ENCODE results near the gene CCDC91.
"Not testable (repeated sequence)": the region's sequence is repeated elsewhere in the genome, so short reads cannot be mapped to it uniquely, and the experiment has no call there.

The CCDC91 gene

DNA sequence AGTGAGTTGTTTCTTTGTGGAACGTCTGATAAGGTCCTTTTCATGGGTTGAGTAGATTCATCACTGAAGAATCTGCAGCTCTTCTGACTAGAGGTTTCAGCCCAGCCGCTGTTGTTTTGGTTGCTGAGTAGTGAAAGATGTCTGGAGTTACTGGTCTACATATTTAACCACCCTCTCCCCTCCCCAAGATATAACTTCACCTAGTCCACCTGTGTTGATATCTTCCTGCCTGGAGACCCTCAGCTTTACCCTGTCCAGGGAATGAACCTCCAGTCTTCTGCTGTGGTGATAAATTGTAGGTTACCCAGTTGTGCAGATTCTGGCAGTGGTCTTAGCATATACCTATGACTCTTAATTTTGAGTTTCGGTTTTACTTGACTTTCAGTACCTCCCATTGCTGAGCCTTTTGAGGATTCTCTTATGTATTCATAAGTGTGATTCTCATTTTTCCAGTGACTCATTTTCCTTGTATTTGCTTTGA lies 62.9 kb downstream of the CCDC91 start:
- H3K9me3 ChIP-seq (ENCODE audit: control extremely low read depth in 1 of 5, control insufficient read depth in 4 of 5, insufficient read depth in 2 of 5, low read depth in 1 of 5, low read length in 4 of 5), result peaks cover 0 to 4% (median 0%) of the 10 kb centered on the region in 5 experiments
- no peaks in the 10 kb centered on the region for H3K27me3 ChIP-seq (replicated peaks in 2 of 5; ENCODE audit: control insufficient read depth in 4 of 5, insufficient read depth in 5 of 5, low read length in 4 of 5)
- no peak overlapping the region for H3K27ac ChIP-seq (ENCODE audit: insufficient read depth in 1 of 2, low read depth in 1 of 2, low read length in 2 of 2, poor library complexity in 1 of 2, severe bottlenecking in 2 of 2)
- DNase-seq, result no peak
- POLR2A ChIA-PET, result no interaction called here
- no peaks in the 10 kb centered on the region for H3K36me3 ChIP-seq (ENCODE audit: control insufficient read depth in 4 of 4, insufficient read depth in 4 of 4, low read length in 3 of 4)
- H3K4me3 ChIP-seq (ENCODE audit: control insufficient read depth in 1 of 7, extremely low read depth in 1 of 7, insufficient read depth in 4 of 7, low read depth in 2 of 7, low read length in 6 of 7), result no peak overlapping the region
- CTCF ChIA-PET, result no interaction called here
- 100% methylated on average over 2 of the region's 3 CpGs for WGBS (ENCODE audit: insufficient coverage)
- peaks cover 0 to 8% (median 0%) of the 10 kb centered on the region in 4 experiments for H3K4me1 ChIP-seq (ENCODE audit: control extremely low read depth in 1 of 4, control insufficient read depth in 4 of 4, insufficient read depth in 4 of 4, low read length in 3 of 4)

DNA sequence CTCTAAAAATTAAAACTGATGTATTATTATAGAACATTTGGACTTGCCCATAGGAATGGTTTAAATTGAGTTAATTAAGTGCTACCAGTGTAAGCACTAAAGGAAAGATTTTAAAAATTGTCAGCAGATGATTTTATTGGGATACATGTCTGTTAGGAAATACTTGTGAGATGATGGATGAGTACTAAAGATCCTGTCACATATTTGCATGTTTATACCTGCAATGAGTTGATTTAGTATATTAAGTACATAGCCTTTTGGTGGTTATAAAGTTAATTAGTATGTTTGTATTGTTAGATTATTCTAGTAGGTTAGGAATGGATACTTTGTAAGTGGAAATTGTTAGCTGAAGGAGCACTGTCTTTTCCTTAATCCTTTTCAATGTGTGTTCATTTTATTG lies 67.2 kb downstream of the CCDC91 start:
- DNase-seq, result no peak
- Histone ChIP-seq H3K4me1 (ENCODE audit: control extremely low read depth in 1 of 4, control insufficient read depth in 4 of 4, insufficient read depth in 4 of 4, low read length in 3 of 4) (no peaks in the 10 kb centered on the region), H3K4me3 (ENCODE audit: control insufficient read depth in 1 of 7, extremely low read depth in 1 of 7, insufficient read depth in 4 of 7, low read depth in 2 of 7, low read length in 6 of 7) (no peak overlapping the region), H3K27ac (ENCODE audit: insufficient read depth in 1 of 2, low read depth in 1 of 2, low read length in 2 of 2, poor library complexity in 1 of 2, severe bottlenecking in 2 of 2) (no peak overlapping the region), H3K9me3 (ENCODE audit: control extremely low read depth in 1 of 5, control insufficient read depth in 4 of 5, insufficient read depth in 2 of 5, low read depth in 1 of 5, low read length in 4 of 5) (peaks cover 0 to 4% (median 0%) of the 10 kb centered on the region in 5 experiments), H3K36me3 (ENCODE audit: control insufficient read depth in 4 of 4, insufficient read depth in 4 of 4, low read length in 3 of 4) (peaks cover 4 to 11% (median 8%) of the 10 kb centered on the region in 4 experiments), H3K27me3 (replicated peaks in 2 of 5; ENCODE audit: control insufficient read depth in 4 of 5, insufficient read depth in 5 of 5, low read length in 4 of 5) (no peaks in the 10 kb centered on the region)
- POLR2A ChIA-PET, result no interaction called here
- CTCF ChIA-PET, result no interaction called here

DNA sequence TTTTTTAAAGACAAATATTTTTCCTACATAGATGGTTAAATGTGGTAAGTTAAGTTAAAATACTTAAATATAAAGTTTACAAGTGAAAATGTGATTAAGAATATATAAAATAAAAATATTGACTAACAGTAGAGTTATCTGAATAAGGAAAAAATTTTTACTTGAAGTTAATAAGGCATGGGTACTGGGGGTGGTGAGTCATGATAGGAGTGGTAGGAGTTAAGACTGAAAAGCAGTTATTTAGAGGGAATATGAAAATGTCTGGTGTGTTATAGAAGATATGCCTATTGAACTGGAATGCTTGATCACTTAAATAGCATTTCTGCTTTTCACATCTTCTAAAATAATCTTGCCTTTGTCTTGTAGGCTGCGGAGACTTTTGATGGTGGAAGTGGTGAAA lies 68.7 kb downstream of the CCDC91 start:
- no peaks in the 10 kb centered on the region for H3K9me3 ChIP-seq (ENCODE audit: control extremely low read depth in 1 of 5, control insufficient read depth in 4 of 5, insufficient read depth in 2 of 5, low read depth in 1 of 5, low read length in 4 of 5)
- H3K36me3 ChIP-seq (ENCODE audit: control insufficient read depth in 4 of 4, insufficient read depth in 4 of 4, low read length in 3 of 4), result peaks cover 4 to 14% (median 10%) of the 10 kb centered on the region in 4 experiments
- H3K4me1 ChIP-seq (ENCODE audit: control extremely low read depth in 1 of 4, control insufficient read depth in 4 of 4, insufficient read depth in 4 of 4, low read length in 3 of 4), result no peaks in the 10 kb centered on the region
- no peaks in the 10 kb centered on the region for H3K27me3 ChIP-seq (replicated peaks in 2 of 5; ENCODE audit: control insufficient read depth in 4 of 5, insufficient read depth in 5 of 5, low read length in 4 of 5)
- no peak for DNase-seq
- POLR2A ChIA-PET, result no interaction called here
- CTCF ChIA-PET, result no interaction called here
- H3K27ac ChIP-seq (ENCODE audit: insufficient read depth in 1 of 2, low read depth in 1 of 2, low read length in 2 of 2, poor library complexity in 1 of 2, severe bottlenecking in 2 of 2), result no peak overlapping the region
- H3K4me3 ChIP-seq (ENCODE audit: control insufficient read depth in 1 of 7, extremely low read depth in 1 of 7, insufficient read depth in 4 of 7, low read depth in 2 of 7, low read length in 6 of 7), result no peak overlapping the region
- no CpG with 5 or more reads among the region's 1 CpG for WGBS (ENCODE audit: insufficient coverage)

DNA sequence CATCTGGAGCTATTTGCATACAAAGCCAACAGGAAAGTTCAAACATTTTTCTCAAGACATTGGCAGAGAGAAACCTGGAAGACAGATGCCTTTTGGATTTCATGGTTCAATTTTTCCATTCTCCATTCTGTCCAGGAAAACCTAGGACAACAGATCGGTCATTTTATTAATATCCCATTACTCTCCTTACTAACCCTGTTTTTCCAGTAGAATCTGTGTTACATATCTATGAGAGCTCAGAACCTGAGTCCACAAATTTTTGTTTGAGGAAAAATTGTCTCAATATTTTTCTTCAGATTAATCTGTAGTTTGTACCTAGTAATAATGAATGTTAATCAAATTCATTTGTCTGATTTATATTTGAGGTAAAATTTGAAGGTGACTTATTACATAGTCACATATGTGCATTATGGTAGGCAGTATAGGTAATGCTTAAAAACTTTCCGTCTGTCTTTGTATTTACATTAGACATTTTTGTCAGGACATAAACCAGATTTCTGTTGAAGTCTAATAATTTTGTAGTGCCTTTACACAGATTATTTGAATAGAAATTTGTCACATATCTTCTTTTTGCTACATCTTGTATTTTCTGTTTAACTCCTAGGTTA lies 75.3 kb downstream of the CCDC91 start:
- no CpG with 5 or more reads among the region's 2 CpGs for WGBS (ENCODE audit: insufficient coverage)
- H3K36me3 ChIP-seq (ENCODE audit: control insufficient read depth in 4 of 4, insufficient read depth in 4 of 4, low read length in 3 of 4), result peaks cover under 1 to 21% (median 10%) of the 10 kb centered on the region in 4 experiments
- no peak for DNase-seq
- H3K27me3 ChIP-seq (replicated peaks in 2 of 5; ENCODE audit: control insufficient read depth in 4 of 5, insufficient read depth in 5 of 5, low read length in 4 of 5), result no peaks in the 10 kb centered on the region
- H3K4me3 ChIP-seq (ENCODE audit: control insufficient read depth in 1 of 7, extremely low read depth in 1 of 7, insufficient read depth in 4 of 7, low read depth in 2 of 7, low read length in 6 of 7), result peak overlapping the region in 1 of 7 experiments; percentile 11
- no peak overlapping the region for H3K27ac ChIP-seq (ENCODE audit: insufficient read depth in 1 of 2, low read depth in 1 of 2, low read length in 2 of 2, poor library complexity in 1 of 2, severe bottlenecking in 2 of 2)
- ChIA-PET CTCF (interaction anchor here (0.8 kb wide), 1 partner anchor 316 kb away, joined by 3 read pairs; no protein-coding TSS in a partner anchor), POLR2A (no interaction called here)
- peaks cover 0 to 7% (median 2%) of the 10 kb centered on the region in 5 experiments for H3K9me3 ChIP-seq (ENCODE audit: control extremely low read depth in 1 of 5, control insufficient read depth in 4 of 5, insufficient read depth in 2 of 5, low read depth in 1 of 5, low read length in 4 of 5)
- no peaks in the 10 kb centered on the region for H3K4me1 ChIP-seq (ENCODE audit: control extremely low read depth in 1 of 4, control insufficient read depth in 4 of 4, insufficient read depth in 4 of 4, low read length in 3 of 4)

DNA sequence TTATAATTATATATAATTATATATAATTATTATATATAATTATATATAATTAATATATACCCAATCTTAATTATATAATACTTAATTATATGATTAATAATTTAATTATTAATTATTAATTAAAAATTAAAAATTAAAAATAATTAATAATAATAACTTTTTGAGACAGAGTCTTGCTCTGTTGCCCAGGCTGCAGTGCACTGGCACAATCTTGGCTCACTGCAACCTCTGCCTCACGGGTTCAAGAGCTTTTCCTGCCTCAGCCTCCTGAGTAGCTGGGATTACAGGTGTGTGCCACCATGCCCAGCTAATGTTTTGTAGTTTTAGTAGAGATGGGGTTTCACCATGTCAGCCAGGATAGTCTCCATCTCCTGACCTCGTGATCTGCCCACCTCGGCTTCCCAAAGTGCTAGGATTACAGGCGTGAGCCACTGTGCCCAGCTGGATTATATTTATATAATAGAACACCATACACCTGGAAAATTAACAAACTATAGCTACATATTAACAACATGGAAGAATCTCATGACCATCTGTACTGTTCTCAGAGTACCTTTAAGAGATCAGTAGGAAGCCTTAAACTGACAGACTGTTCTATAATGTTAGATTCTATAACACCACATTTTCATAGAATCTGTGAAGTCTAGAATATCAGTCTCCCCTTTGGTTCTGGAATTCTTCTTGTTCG lies 77.8 kb downstream of the CCDC91 start:
- POLR2A ChIA-PET; H3K4me3 ChIP-seq (ENCODE audit: control insufficient read depth in 1 of 7, extremely low read depth in 1 of 7, insufficient read depth in 4 of 7, low read depth in 2 of 7, low read length in 6 of 7); H3K27me3 ChIP-seq (replicated peaks in 2 of 5; ENCODE audit: control insufficient read depth in 4 of 5, insufficient read depth in 5 of 5, low read length in 4 of 5); H3K27ac ChIP-seq (ENCODE audit: insufficient read depth in 1 of 2, low read depth in 1 of 2, low read length in 2 of 2, poor library complexity in 1 of 2, severe bottlenecking in 2 of 2); H3K4me1 ChIP-seq (ENCODE audit: control extremely low read depth in 1 of 4, control insufficient read depth in 4 of 4, insufficient read depth in 4 of 4, low read length in 3 of 4); DNase-seq; CTCF ChIA-PET: not testable (repeated sequence)
- Histone ChIP-seq H3K9me3 (ENCODE audit: control extremely low read depth in 1 of 5, control insufficient read depth in 4 of 5, insufficient read depth in 2 of 5, low read depth in 1 of 5, low read length in 4 of 5) (peaks cover 4 to 20% (median 8%) of the 10 kb centered on the region in 5 experiments), H3K36me3 (ENCODE audit: control insufficient read depth in 4 of 4, insufficient read depth in 4 of 4, low read length in 3 of 4) (peaks cover 5 to 24% (median 7%) of the 10 kb centered on the region in 4 experiments)
- 100% methylated on average over 1 of the region's 5 CpGs for WGBS (ENCODE audit: insufficient coverage)

DNA sequence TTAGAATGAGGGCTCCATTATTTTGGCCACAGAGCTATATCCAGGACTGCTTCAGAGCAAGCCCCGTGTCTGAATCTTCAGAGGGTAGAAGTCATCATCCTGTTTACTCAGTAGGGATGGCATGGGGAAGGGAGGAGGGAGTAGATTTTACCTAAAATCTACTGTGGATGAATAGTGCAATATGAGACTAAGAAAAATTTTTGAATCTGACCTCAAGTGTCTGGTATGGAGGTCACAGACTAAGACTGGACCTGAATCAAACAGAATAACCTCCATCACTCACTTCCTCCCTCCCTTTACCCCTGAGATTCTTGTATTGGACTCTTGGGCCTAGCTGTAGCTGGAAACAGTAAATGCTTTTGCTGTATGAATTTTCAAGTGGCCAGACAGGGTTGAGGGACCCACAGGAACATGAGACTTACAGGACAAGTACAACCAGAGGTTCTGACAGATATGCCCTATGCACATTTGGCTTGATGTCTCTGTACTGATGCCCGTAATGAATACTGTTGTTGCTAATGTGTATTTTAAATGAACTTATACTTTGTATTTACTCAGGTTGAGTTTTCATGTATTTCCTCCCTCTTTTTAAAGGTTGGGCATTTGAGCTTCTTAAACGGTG lies 78.5 kb downstream of the CCDC91 start:
- DNase-seq, result no peak
- H3K27ac ChIP-seq (ENCODE audit: insufficient read depth in 1 of 2, low read depth in 1 of 2, low read length in 2 of 2, poor library complexity in 1 of 2, severe bottlenecking in 2 of 2), result no peak overlapping the region
- ChIA-PET POLR2A (no interaction called here), CTCF (no interaction called here)
- peaks cover 5 to 24% (median 7%) of the 10 kb centered on the region in 4 experiments for H3K36me3 ChIP-seq (ENCODE audit: control insufficient read depth in 4 of 4, insufficient read depth in 4 of 4, low read length in 3 of 4)
- no peak overlapping the region for H3K4me3 ChIP-seq (ENCODE audit: control insufficient read depth in 1 of 7, extremely low read depth in 1 of 7, insufficient read depth in 4 of 7, low read depth in 2 of 7, low read length in 6 of 7)
- H3K9me3 ChIP-seq (ENCODE audit: control extremely low read depth in 1 of 5, control insufficient read depth in 4 of 5, insufficient read depth in 2 of 5, low read depth in 1 of 5, low read length in 4 of 5), result peaks cover 4 to 20% (median 8%) of the 10 kb centered on the region in 5 experiments
- H3K27me3 ChIP-seq (replicated peaks in 2 of 5; ENCODE audit: control insufficient read depth in 4 of 5, insufficient read depth in 5 of 5, low read length in 4 of 5), result no peaks in the 10 kb centered on the region
- WGBS (ENCODE audit: insufficient coverage), result 100% methylated on average over 1 of the region's 3 CpGs
- no peaks in the 10 kb centered on the region for H3K4me1 ChIP-seq (ENCODE audit: control extremely low read depth in 1 of 4, control insufficient read depth in 4 of 4, insufficient read depth in 4 of 4, low read length in 3 of 4)

DNA sequence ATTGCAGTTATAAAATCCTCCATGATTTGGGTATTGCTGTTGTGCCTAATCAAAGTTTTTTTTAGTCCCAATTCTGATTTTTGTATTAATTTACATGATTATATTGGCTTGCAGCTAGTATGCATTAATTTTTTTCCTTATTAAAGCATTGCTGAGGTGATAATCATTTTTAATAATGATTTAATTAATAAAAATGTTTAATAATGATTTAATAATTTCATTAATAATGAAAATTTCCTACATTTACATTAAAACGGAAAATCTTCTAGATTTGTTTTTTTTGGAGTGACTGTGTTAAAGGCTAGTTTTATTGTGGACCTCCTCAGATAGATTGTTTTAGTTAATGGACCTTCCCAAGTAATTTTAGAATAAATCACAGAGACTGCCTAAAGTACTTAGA lies 79.6 kb downstream of the CCDC91 start:
- POLR2A ChIA-PET, result no interaction called here
- DNase-seq, result no peak
- no CpG with 5 or more reads among the region's 1 CpG for WGBS (ENCODE audit: insufficient coverage)

More for the DNA sequence above, 79.6 kb downstream of the CCDC91 start:
- Histone ChIP-seq H3K9me3 (ENCODE audit: control extremely low read depth in 1 of 5, control insufficient read depth in 4 of 5, insufficient read depth in 2 of 5, low read depth in 1 of 5, low read length in 4 of 5) (peaks cover 4 to 20% (median 8%) of the 10 kb centered on the region in 5 experiments), H3K36me3 (ENCODE audit: control insufficient read depth in 4 of 4, insufficient read depth in 4 of 4, low read length in 3 of 4) (peaks cover 5 to 24% (median 7%) of the 10 kb centered on the region in 4 experiments), H3K4me1 (ENCODE audit: control extremely low read depth in 1 of 4, control insufficient read depth in 4 of 4, insufficient read depth in 4 of 4, low read length in 3 of 4) (no peaks in the 10 kb centered on the region), H3K27me3 (replicated peaks in 2 of 5; ENCODE audit: control insufficient read depth in 4 of 5, insufficient read depth in 5 of 5, low read length in 4 of 5) (no peaks in the 10 kb centered on the region), H3K4me3 (ENCODE audit: control insufficient read depth in 1 of 7, extremely low read depth in 1 of 7, insufficient read depth in 4 of 7, low read depth in 2 of 7, low read length in 6 of 7) (no peak overlapping the region), H3K27ac (ENCODE audit: insufficient read depth in 1 of 2, low read depth in 1 of 2, low read length in 2 of 2, poor library complexity in 1 of 2, severe bottlenecking in 2 of 2) (no peak overlapping the region)
- CTCF ChIA-PET, result no interaction called here

Measured in common myeloid progenitor, CD34-positive (primary cell).